Chondrocyte (in vitro differentiated cells): Measurements from ENCODE around the gene RIOK1. TPM values are rescaled to one million over a fixed set of nuclear protein-coding genes. Genes with fewer than 3 reads are reported as not detected.
"Not testable (repeated sequence)": the region's sequence is repeated elsewhere in the genome, so short reads cannot be mapped to it uniquely, and the experiment has no call there.

Experiments
- DNase-seq: peaks from one replicate; pipeline ENCODE4 v3.0.0; 2021; ENCODE audit warnings: mixed read lengths, low spot score
- H3K27ac Mint-ChIP-seq: one replicate; pipeline ENCODE4 v1.8.0; 2021; ENCODE audit warnings: mild to moderate bottlenecking, moderate library complexity, mixed read lengths; ENCODE audit not compliant: unreplicated experiment
- H3K27me3 Mint-ChIP-seq: 2 replicates; pipeline ENCODE4 v1.8.0; 2021; ENCODE audit warnings: low read depth, mixed read lengths
- H3K36me3 Mint-ChIP-seq: 2 replicates; pipeline ENCODE4 v1.8.0; 2021; ENCODE audit warnings: low read depth, mixed read lengths
- H3K4me1 Mint-ChIP-seq: 2 replicates; pipeline ENCODE4 v1.8.0; 2021; ENCODE audit warnings: low read depth, mild to moderate bottlenecking, mixed read lengths
- H3K4me3 Mint-ChIP-seq: one replicate; pipeline ENCODE4 v1.8.0; 2021; ENCODE audit warnings: mild to moderate bottlenecking, moderate library complexity, mixed read lengths; ENCODE audit not compliant: unreplicated experiment
- H3K9me3 Mint-ChIP-seq: 2 replicates; pipeline ENCODE4 v1.8.0; 2021; ENCODE audit warnings: low read depth, mixed read lengths
- total RNA-seq: library from RNA; stranded (reverse); gene quantifications from 3 replicates; pipeline ENCODE4 v1.2.1, GENCODE V29; 2021
- TF ChIP-seq, protein P1 (sequence below): fragments of 200-600 bp; sonication (generic); IDR thresholded peaks from 2 replicates; pipeline ENCODE4 v1.5.0; 2021; ENCODE audit warnings: antibody characterized with exemption, mild to moderate bottlenecking, moderate library complexity

RIOK1 gene
- total RNA-seq, 1 donor from 2014 or later: 14.4 TPM

DNA sequence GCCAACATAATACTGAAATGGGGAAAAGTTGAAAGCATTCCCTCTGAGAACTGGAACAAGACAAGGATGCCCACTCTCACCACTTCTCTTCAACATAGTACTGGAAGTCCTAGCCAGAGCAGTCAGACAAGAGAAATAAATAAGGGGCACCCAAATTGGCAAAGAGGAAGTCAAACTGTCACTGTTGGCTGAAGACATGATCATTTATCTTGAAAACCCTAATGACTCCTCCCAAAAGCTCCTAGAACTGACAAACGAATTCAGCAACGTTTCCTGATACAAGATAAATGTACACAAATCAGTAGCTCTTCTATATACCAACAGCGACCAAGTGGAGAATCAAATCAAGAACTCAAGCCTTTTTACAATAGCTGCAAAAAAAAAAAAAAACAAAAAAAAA is 37.7 kb upstream of the RIOK1 start:
- not testable (repeated sequence) for H3K27ac Mint-ChIP-seq, H3K27me3 Mint-ChIP-seq, DNase-seq, H3K36me3 Mint-ChIP-seq, H3K4me3 Mint-ChIP-seq
- peaks cover 12% of the 10 kb centered on the region for H3K9me3 Mint-ChIP-seq
- H3K4me1 Mint-ChIP-seq: peaks cover 16% of the 10 kb centered on the region

DNA sequence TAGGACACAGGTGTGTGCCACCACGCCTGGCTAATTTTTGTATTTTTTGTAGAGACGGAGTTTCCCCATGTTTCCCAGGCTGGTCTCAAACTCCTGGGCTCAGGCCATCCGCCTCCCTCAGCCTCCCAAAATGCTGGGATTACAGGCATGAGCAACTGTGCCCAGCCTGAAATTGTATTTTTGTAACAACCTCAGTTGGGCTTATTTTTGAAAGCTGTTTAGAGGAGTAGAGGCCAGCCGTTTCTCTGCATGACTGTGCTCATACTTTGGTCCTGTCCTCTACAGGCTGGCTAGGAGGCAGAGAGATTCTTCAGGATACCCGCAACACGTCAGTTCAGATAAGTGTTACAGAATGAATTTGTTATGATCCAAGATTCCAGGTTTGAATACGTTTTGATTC is 22.2 kb upstream of the RIOK1 start:
- no peaks in the 10 kb centered on the region for H3K9me3 Mint-ChIP-seq
- no peaks in the 10 kb centered on the region for H3K27me3 Mint-ChIP-seq
- TF ChIP-seq, protein P1, sequence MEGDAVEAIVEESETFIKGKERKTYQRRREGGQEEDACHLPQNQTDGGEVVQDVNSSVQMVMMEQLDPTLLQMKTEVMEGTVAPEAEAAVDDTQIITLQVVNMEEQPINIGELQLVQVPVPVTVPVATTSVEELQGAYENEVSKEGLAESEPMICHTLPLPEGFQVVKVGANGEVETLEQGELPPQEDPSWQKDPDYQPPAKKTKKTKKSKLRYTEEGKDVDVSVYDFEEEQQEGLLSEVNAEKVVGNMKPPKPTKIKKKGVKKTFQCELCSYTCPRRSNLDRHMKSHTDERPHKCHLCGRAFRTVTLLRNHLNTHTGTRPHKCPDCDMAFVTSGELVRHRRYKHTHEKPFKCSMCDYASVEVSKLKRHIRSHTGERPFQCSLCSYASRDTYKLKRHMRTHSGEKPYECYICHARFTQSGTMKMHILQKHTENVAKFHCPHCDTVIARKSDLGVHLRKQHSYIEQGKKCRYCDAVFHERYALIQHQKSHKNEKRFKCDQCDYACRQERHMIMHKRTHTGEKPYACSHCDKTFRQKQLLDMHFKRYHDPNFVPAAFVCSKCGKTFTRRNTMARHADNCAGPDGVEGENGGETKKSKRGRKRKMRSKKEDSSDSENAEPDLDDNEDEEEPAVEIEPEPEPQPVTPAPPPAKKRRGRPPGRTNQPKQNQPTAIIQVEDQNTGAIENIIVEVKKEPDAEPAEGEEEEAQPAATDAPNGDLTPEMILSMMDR: no peak
- no peak overlapping the region for H3K4me3 Mint-ChIP-seq
- no peaks in the 10 kb centered on the region for H3K36me3 Mint-ChIP-seq
- no peak overlapping the region for H3K27ac Mint-ChIP-seq
- DNase-seq: no peak
- H3K4me1 Mint-ChIP-seq: no peaks in the 10 kb centered on the region

DNA sequence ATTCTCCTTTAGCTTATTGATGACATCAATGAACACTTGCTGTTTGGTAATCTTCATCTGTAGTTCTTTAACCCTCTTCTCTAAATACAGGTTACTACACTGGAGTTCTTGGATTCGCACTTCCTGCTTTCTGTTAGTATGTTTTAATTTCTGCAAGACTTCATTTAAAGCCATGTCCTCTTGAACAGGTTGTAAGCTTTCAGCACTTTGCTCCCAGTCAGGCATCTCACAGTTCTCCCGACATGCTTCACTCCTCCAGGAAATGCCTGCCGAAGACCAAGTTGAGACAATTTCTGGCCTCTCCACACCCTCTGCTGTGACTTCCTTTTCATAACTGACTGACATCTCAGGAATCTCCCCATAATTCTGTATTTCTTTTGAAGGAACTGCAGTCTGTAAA is 15.9 kb upstream of the RIOK1 start:
- Mint-ChIP-seq H3K36me3 (no peaks in the 10 kb centered on the region), H3K4me1 (peaks cover 5% of the 10 kb centered on the region), H3K4me3 (no peak overlapping the region), H3K27me3 (peaks cover under 1% of the 10 kb centered on the region), H3K9me3 (no peaks in the 10 kb centered on the region), H3K27ac (no peak overlapping the region)
- no peak for DNase-seq
- TF ChIP-seq, protein P1: no peak

DNA sequence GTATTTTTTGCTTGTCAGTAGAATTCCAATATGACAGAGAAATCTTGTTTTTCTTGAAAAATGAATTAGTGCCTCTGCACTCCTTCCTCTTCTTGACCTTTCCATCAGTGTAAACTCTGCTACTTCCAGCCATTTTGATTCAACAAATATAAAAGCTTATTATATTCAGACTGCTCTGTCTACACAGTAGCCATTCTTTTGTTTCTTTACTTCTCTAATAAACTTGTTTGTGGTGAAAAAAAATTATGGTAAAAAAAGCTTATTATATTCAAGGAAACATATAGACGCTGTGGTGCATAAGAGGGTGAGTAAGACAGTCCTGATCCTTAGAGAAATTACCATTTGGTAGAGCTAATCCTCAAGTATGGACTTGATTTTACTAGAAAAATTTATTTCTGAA is 11.6 kb upstream of the RIOK1 start:
- no peak overlapping the region for H3K27ac Mint-ChIP-seq
- H3K27me3 Mint-ChIP-seq: peaks cover 1% of the 10 kb centered on the region
- peaks cover 5% of the 10 kb centered on the region for H3K4me1 Mint-ChIP-seq
- H3K4me3 Mint-ChIP-seq: no peak overlapping the region
- no peaks in the 10 kb centered on the region for H3K9me3 Mint-ChIP-seq
- DNase-seq: no peak
- no peaks in the 10 kb centered on the region for H3K36me3 Mint-ChIP-seq
- TF ChIP-seq, protein P1: no peak

DNA sequence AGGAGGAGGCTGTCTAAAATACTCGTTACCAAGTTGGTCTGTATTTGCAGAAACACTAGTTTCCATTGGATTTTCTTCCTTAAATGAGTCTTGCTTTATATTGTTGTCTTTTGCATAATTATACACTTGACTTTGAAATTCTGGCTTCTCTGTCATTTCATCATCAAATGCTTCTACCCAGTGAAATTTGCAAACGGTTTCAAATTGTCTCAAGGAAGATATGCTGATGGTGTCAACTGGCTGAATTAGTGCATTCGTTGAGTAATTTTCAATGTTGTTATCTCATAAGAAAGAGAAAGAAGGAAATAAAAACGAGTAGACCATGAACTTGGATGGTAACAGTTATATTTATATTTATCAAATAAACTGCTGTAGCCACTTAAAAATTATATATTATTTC is 10.9 kb upstream of the RIOK1 start:
- Mint-ChIP-seq H3K27ac (no peak overlapping the region), H3K4me1 (peaks cover 4% of the 10 kb centered on the region), H3K36me3 (no peaks in the 10 kb centered on the region), H3K27me3 (peaks cover 1% of the 10 kb centered on the region), H3K9me3 (no peaks in the 10 kb centered on the region), H3K4me3 (no peak overlapping the region)
- TF ChIP-seq, protein P1: no peak
- no peak for DNase-seq

DNA sequence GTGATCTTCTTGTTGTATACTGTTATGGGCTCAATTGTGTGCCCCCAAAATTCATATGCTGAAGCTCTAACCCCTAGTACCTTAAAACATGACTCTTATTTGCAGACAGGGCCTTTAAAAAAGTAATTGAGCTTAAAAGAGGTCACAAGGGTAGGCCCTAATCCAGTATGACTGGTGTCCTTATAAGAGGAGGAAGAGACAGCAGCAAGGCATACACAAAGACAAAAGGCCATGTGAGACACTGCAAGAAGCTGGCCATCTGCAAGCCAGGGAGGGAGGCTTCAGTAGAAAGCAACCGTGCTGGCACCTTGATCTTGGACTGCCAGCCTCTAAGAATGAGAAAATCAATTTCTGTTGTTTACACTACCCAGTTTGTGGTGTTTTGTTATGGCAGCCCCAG is 8.5 kb upstream of the RIOK1 start:
- H3K27ac Mint-ChIP-seq: no peak overlapping the region
- no peak overlapping the region for H3K4me3 Mint-ChIP-seq
- no peak for DNase-seq
- TF ChIP-seq, protein P1: no peak
- no peaks in the 10 kb centered on the region for H3K4me1 Mint-ChIP-seq
- no peaks in the 10 kb centered on the region for H3K9me3 Mint-ChIP-seq
- no peaks in the 10 kb centered on the region for H3K36me3 Mint-ChIP-seq
- peaks cover 1% of the 10 kb centered on the region for H3K27me3 Mint-ChIP-seq
